HL-60 (cell line): ENCODE results near the gene EGFL8.

ENCODE experiments used
- DNase-seq, 2 experiments: peaks; one replicate each; pipeline ENCODE4 v3.0.0-alpha.2; 2010 to 2020; ENCODE audit warnings: low read depth in 1 of 2, low spot score in 1 of 2
- H3K27ac ChIP-seq: fragments of 250-450 bp; sonication (Bioruptor Pico); replicated peaks from 2 replicates; pipeline ENCODE4 v1.5.1; 2020; ENCODE audit warnings: mild to moderate bottlenecking, moderate library complexity
- H3K27me3 ChIP-seq: fragments of 250-450 bp; sonication (Bioruptor Pico); 2 replicates; pipeline ENCODE4 v1.5.1; 2021; ENCODE audit warnings: mild to moderate bottlenecking, moderate library complexity; ENCODE audit not compliant: insufficient read depth, poor library complexity, severe bottlenecking
- H3K4me3 ChIP-seq: replicated peaks from 2 replicates; pipeline ENCODE4 v1.5.1; 2011; ENCODE audit warnings: mild to moderate bottlenecking, control low read depth, low read length; ENCODE audit not compliant: insufficient read depth
- GABPA ChIP-seq: IDR thresholded peaks from 2 replicates; pipeline ENCODE4 v1.6.1; 2012; ENCODE audit warnings: low read depth
- POLR2AphosphoS5 ChIP-seq: IDR thresholded peaks from 2 replicates; pipeline ENCODE4 v1.6.1; 2012; ENCODE audit warnings: low read depth
- SPI1 ChIP-seq: IDR thresholded peaks from 2 replicates; pipeline ENCODE4 v1.6.1; 2012; ENCODE audit warnings: low read depth, mild to moderate bottlenecking, borderline replicate concordance
- TF ChIP-seq, protein P1 (sequence below): IDR thresholded peaks from 2 replicates; pipeline ENCODE4 v1.6.1; 2012; ENCODE audit warnings: low read depth; ENCODE audit not compliant: insufficient replicate concordance
- TF ChIP-seq, protein P2 (sequence below): IDR thresholded peaks from one replicate; pipeline ENCODE4 v1.5.1; 2011; ENCODE audit warnings: low read length, control low read depth, inconsistent platforms; ENCODE audit not compliant: insufficient read depth

Gene EGFL8

DNA sequence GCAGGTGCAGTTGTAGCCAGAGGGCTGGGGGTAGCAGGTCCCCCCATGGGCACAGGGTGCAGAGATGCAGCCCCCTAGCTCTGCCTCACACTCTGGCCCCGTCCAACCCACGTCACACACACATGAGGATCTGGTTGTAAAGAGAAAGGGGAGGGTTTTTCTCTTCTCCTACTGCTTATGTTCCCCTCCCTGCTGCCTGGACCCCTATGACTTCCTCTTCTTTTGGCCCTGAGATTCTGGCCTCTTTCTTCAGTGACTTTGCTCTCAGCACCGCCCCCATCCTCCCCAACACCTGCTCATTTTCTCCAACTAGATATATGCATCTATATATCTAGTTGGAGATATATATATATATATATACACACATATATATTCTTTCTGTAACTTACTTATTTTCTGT is 49.7 kb downstream of the EGFL8 start:
- TF ChIP-seq SPI1, result peak; percentile 61
- TF ChIP-seq POLR2AphosphoS5, result no peak
- no peak for TF ChIP-seq GABPA
- Histone ChIP-seq H3K4me3 (no peak overlapping the region), H3K27ac (no peak overlapping the region), H3K27me3 (no peaks in the 10 kb centered on the region)
- DNase-seq, result no peak

DNA sequence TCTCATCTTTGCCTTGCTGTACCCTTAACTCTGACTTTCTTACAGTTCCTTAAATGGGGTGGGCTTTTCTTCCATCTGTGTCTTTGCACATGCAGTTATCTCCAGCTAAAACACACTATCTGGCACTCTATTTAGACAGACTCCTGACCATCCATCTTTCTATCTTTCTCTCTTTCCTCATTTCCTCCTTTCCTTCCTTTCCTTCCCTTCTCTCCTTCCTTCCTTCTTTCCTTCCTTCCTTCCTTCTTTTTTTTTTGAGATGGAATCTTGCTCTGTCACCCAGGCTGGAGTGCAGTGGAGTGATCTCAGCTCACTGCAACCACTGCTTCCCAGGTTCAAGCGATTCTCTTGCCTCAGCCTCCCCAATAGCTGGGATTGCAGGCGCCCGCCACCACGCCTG is 51.2 kb downstream of the EGFL8 start:
- Histone ChIP-seq H3K27me3 (no peaks in the 10 kb centered on the region), H3K27ac (no peak overlapping the region), H3K4me3 (no peak overlapping the region)
- TF ChIP-seq, protein P1, sequence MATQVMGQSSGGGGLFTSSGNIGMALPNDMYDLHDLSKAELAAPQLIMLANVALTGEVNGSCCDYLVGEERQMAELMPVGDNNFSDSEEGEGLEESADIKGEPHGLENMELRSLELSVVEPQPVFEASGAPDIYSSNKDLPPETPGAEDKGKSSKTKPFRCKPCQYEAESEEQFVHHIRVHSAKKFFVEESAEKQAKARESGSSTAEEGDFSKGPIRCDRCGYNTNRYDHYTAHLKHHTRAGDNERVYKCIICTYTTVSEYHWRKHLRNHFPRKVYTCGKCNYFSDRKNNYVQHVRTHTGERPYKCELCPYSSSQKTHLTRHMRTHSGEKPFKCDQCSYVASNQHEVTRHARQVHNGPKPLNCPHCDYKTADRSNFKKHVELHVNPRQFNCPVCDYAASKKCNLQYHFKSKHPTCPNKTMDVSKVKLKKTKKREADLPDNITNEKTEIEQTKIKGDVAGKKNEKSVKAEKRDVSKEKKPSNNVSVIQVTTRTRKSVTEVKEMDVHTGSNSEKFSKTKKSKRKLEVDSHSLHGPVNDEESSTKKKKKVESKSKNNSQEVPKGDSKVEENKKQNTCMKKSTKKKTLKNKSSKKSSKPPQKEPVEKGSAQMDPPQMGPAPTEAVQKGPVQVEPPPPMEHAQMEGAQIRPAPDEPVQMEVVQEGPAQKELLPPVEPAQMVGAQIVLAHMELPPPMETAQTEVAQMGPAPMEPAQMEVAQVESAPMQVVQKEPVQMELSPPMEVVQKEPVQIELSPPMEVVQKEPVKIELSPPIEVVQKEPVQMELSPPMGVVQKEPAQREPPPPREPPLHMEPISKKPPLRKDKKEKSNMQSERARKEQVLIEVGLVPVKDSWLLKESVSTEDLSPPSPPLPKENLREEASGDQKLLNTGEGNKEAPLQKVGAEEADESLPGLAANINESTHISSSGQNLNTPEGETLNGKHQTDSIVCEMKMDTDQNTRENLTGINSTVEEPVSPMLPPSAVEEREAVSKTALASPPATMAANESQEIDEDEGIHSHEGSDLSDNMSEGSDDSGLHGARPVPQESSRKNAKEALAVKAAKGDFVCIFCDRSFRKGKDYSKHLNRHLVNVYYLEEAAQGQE, result no peak
- TF ChIP-seq GABPA (no peak), POLR2AphosphoS5 (no peak), SPI1 (no peak)
- TF ChIP-seq, protein P2, sequence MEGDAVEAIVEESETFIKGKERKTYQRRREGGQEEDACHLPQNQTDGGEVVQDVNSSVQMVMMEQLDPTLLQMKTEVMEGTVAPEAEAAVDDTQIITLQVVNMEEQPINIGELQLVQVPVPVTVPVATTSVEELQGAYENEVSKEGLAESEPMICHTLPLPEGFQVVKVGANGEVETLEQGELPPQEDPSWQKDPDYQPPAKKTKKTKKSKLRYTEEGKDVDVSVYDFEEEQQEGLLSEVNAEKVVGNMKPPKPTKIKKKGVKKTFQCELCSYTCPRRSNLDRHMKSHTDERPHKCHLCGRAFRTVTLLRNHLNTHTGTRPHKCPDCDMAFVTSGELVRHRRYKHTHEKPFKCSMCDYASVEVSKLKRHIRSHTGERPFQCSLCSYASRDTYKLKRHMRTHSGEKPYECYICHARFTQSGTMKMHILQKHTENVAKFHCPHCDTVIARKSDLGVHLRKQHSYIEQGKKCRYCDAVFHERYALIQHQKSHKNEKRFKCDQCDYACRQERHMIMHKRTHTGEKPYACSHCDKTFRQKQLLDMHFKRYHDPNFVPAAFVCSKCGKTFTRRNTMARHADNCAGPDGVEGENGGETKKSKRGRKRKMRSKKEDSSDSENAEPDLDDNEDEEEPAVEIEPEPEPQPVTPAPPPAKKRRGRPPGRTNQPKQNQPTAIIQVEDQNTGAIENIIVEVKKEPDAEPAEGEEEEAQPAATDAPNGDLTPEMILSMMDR, result no peak
- no peak for DNase-seq

DNA sequence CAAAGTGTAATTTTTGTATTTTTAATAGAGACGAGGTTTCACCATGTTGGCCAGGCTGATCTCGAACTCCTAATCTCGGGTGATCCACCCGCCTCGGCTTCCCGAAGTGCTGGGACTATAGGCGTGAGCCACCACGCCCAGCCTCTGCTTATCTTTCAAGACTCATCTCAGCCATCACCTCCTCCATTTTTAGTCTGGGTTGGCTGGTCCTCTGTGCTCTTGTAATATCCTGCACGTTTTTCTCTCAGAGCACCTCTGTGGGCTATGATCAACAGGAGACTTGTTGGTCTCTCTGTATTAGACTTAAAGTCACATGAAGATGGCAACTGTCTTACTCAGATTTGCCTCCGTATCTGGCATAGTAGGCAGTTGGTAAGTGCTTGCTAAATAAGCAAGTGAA is 51.9 kb downstream of the EGFL8 start:
- no peak for DNase-seq
- H3K4me3 ChIP-seq, result no peak overlapping the region
- no peak for TF ChIP-seq GABPA
- no peak for TF ChIP-seq SPI1
- TF ChIP-seq POLR2AphosphoS5, result no peak
- TF ChIP-seq, protein P2, result no peak
- TF ChIP-seq, protein P1, result no peak
- no peaks in the 10 kb centered on the region for H3K27me3 ChIP-seq
- no peak overlapping the region for H3K27ac ChIP-seq

DNA sequence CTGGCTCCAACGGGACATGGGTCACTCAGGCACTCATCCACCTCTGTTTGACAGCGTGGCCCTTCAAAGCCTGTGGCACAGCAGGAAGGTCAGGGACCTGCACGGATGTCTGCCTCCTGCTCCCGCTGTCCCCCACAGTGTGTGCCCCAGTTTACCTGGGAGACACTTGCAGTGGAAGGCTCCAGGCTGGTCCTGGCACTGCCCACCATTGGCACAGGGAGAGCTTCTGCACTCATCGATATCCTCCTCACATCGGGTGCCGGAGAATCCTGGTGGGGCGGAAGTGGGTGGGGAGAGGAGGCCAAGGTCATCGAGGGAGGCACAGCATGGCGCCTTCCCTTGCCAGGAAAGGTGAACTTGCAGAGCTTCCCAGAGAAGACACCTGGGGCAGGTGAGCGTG is 52.6 kb downstream of the EGFL8 start:
- no peaks in the 10 kb centered on the region for H3K27me3 ChIP-seq
- no peak overlapping the region for H3K4me3 ChIP-seq
- no peak for DNase-seq
- TF ChIP-seq POLR2AphosphoS5 (no peak), GABPA (no peak), SPI1 (no peak)
- TF ChIP-seq, protein P1, result no peak
- TF ChIP-seq, protein P2, result no peak
- H3K27ac ChIP-seq, result no peak overlapping the region
